Frontal cortex (tissue), 4 donors: ENCODE results near the gene DZIP1. TPM values are rescaled to one million over a fixed set of nuclear protein-coding genes. Genes with fewer than 3 reads are reported as not detected.

Experiments
- DNase-seq, 2 donors: peaks; one replicate each; pipeline ENCODE4 v3.0.0; 2012; ENCODE audit warnings: low spot score in 2 of 2
- FAIRE-seq: peaks from 2 replicates; lab custom pipeline; 2012; peaks lifted over from hg19 to GRCh38; lab: Jason Lieb, UNC
- total RNA-seq: library from RNA; depleted of rRNA; stranded (reverse); fragments of >200 nt; gene quantifications from one replicate; pipeline ENCODE4 v1.2.3, GENCODE V29; 2014
- donor health status: control.
- donor health status: control.
- donor health status: control.

Gene DZIP1
- total RNA-seq, 1 donor from 2014 or later, result 47.3 TPM

DNA sequence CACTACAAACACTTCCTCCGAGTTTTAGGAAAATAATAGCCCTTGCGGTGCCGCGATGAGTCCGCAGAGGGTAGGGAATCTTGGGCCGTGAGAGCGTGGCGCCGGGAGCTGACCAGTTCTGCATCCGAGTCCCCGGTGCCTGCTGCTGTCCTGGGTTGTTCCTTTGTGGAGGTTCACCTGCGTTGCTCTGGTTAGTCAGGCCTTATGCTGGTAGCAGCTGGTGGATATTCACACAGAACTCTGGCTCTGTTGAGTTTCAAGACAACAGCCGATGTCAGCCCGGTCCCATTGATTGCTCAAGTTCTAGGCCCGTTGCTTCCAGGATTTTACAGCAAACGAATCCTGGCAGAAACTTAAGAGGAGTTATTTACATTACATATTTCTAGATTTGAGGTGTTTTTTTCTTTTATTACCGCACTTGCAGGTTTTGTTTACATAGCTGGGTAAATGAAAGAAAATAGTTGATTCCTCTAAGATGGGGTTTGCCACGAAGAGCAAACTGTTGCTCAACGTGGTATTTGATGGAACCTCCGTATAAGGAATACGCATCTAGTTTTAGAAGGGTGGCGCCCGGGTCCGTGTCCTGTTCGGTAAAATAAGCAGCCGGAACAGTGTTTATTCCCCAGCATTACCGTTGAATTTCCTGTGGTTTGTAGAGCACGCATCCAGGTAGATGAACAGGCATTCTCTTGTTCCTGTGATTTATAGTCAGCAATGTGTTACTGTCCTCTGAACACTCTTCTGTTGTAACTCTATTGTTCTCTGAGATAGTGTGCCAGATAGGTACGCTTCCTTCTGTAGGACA, 90.7 kb downstream of the DZIP1 start:
- FAIRE-seq (no peak), DNase-seq (no peak)

DNA sequence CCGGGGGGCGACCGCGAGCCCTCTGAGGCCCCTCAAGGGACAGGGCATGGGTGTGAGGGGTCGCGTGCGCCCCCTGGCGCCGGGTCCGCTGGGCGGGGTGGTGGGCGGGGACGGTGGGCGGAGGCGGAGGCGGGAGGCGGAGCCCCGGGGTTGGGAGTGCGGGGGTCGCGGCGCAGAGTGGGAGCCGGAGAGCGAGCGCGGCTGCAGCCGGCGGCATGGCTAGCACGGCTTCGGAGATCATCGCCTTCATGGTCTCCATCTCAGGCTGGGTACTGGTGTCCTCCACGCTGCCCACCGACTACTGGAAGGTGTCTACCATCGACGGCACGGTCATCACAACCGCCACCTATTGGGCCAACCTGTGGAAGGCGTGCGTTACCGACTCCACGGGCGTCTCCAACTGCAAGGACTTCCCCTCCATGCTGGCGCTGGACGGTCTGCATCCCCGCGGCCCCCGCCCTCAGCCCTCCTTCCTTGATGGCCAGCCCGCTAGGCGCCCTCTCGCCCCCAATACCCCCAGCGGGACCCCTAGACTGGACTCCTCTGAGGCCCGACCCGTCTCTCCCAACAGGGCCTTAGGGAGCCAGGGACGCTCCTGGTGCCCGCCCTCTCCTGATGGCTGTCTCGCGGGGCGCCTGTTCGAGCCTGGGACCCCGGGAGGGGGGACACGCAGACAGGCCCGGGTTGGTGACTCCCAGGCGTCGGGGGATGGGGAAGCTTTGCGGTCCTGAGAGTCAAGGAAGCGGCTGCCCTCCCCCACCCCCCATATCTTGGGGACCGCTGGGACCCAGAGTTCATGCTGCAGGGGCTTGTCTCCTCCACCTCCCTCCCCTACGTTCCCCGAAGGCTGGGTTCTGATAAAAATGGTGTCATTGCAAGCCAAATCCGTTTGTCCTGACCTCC, 91.7 kb downstream of the DZIP1 start, which contains the start of gene CLDN10:
Gene CLDN10 (plus strand): TSS at position 182 of the 903 bp plus-strand sequence. CDS start 34 bp downstream, at position 216.
- peak in 1 of 2 donors; percentile 44 for DNase-seq

DNA sequence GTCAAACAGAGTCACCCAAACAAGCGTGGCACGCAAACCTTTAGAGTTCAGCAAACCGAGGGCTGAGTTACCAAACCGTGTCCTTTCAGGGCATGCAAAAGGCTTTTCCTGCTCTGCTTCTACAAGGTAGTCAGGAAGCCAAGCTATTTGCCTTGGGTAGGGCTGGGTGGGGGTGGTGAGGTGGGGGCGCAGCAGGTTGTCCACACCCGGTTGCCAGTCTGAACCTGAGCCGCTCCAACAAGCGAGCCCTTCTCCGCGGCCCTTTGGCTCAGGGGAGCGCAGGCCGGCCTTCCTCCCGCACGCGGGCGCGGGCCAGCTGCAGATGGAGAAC, 92.3 kb downstream of the DZIP1 start:
- no peak for DNase-seq
- FAIRE-seq, result no peak

More for the DNA sequence above, 91.7 kb downstream of the DZIP1 start, which contains the start of gene CLDN10:
- FAIRE-seq, result no peak

DNA sequence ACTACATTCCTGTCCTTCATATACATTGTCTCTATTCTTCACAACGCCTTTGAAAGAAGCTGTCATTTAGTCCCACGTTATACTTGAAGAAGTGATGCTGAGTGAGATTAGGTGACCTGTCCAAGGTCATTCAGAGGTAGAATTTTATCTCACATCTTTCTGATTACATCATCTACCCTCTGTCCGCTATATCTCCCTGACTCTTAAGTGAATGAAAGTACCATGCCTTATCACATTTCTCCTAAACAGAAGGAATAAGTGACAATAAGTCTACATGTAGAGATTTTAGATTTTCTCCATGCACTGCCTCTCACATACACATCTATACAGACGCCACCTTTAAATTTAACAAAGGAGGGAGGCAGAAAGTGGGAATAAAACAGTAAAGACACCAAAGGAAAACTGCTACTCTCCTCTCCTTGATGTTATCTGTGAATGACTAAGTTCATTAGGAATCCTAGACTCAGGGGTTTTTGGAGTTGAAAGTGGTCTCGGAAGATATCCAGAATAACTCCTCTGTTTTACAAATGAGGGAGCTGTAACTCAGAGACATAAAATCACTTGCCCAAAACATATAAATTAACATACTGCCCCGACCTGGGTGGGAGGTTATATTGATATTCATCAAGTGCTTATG, 96.9 kb downstream of the DZIP1 start:
- DNase-seq (no peak), FAIRE-seq (no peak)

GRCh38 chr13:95546919-95547318, 97.6 kb downstream of the DZIP1 start:
- FAIRE-seq, result no peak
- DNase-seq, result no peak

DNA sequence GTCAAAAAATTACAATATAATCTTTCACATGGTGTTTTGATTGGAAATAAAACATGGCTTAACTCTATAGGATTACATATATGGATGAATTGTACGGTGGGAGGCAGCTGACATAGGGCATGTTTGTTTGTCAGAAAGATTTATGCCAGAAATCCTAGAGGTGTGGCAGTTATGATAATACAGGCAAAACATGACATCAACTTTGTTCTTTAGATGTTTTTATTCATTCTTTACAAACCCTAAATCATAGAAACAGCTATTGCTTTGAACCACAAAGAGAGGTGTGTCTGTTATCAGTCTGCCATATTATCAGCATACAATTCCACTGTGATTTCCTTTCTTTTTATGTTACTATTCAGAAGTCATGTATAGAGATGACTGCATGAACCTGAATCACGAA, 100.2 kb downstream of the DZIP1 start:
- no peak for FAIRE-seq
- DNase-seq, result no peak

GRCh38 chr13:95541911-95542474, 102.5 kb downstream of the DZIP1 start:
- FAIRE-seq (no peak), DNase-seq (no peak)

DNA sequence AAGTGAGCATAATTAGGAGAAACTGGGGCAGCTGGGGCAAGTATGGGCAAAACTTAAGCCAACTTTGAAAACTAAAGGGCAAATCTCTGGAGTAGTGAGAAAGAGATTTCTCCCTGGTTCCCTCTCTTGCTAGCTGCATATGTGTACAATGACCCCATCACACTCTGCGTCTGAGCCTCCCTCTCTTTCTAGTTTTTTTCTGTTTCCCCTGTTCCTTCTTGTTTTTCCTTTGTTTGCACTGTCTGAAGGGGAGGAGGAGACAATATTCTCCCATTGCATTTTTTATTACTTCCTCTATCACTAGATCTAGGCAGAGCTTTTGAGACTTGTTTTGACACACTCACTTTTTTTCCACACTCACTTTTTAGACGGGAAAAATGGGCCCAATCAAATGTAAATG, 103.2 kb downstream of the DZIP1 start:
- DNase-seq (no peak), FAIRE-seq (no peak)

- FAIRE-seq, result no peak
- no peak for DNase-seq
These were observed 103.6 kb downstream of the DZIP1 start for GRCh38 chr13:95540888-95541287.

GRCh38 chr13:95536632-95537241, 107.8 kb downstream of the DZIP1 start:
- DNase-seq (no peak), FAIRE-seq (peak; percentile 57)

DNA sequence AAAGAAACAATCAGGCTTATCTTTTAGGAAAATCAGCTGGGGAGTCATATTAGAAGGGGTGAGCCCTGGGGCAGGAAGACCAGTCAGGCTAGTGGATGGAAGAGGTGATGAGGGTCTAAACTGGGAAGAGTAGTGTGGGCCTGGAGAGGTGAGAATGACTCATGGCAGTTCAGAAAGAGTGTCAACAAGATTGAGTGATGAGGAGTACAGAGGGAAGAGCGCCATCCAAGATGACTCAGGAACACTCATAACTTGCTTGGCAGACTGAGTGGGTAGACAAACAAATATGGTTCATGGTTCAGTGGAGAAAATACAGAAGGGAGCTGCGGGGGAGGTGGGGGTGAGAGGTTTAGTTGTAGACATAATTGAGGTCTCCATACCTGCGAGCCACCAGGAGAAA, 109.3 kb downstream of the DZIP1 start:
- DNase-seq, result no peak
- FAIRE-seq, result no peak

- FAIRE-seq, result no peak
- no peak for DNase-seq
These were observed 110.9 kb downstream of the DZIP1 start for GRCh38 chr13:95533545-95534160.

- no peak for FAIRE-seq
- DNase-seq, result no peak
These were observed 114.3 kb downstream of the DZIP1 start for GRCh38 chr13:95530178-95530577.

Other genes starting within 250 kb of the DZIP1 start
- gene CLDN10, start 92.0 kb downstream of the DZIP1 start, total RNA-seq, result 4.5 TPM
- gene DNAJC3, start 32.4 kb upstream of the DZIP1 start, total RNA-seq, result 31.0 TPM